ENCODE results near the gene ALK.
"Not testable (repeated sequence)": the region's sequence is repeated elsewhere in the genome, so short reads cannot be mapped to it uniquely, and the experiment has no call there.

Gene ALK

GRCh38 chr2:29261003-29261402 lies 660.4 kb downstream of the ALK start:
- no peak for DNase-seq

- DNase-seq: no peak
Measured at GRCh38 chr2:29260142-29260772, 661.1 kb downstream of the ALK start.

GRCh38 chr2:29259221-29259620 lies 662.2 kb downstream of the ALK start:
- no peak for DNase-seq

GRCh38 chr2:29255004-29255403 lies 666.4 kb downstream of the ALK start:
- peak in 1 of 2 donors; percentile 36 for DNase-seq

- peak in 1 of 2 donors; percentile 50 for DNase-seq
Measured at GRCh38 chr2:29253495-29254275, 667.7 kb downstream of the ALK start.

- no peak for DNase-seq
Measured at GRCh38 chr2:29253026-29253425, 668.4 kb downstream of the ALK start.

- no peak for DNase-seq
Measured at GRCh38 chr2:29251406-29251805, 670.0 kb downstream of the ALK start.

- no peak for DNase-seq
Measured at GRCh38 chr2:29250977-29251376, 670.4 kb downstream of the ALK start.

GRCh38 chr2:29249666-29250253 lies 671.6 kb downstream of the ALK start:
- DNase-seq: no peak

- DNase-seq: no peak
Measured at GRCh38 chr2:29247336-29247914, 674.0 kb downstream of the ALK start.

- DNase-seq: no peak
Measured at GRCh38 chr2:29246383-29247300, 674.7 kb downstream of the ALK start.

GRCh38 chr2:29245742-29246382 lies 675.5 kb downstream of the ALK start:
- no peak for DNase-seq

- DNase-seq: not testable (repeated sequence)
Measured at GRCh38 chr2:29245035-29245741, 676.2 kb downstream of the ALK start.

- no peak for DNase-seq
Measured at GRCh38 chr2:29242621-29243375, 678.6 kb downstream of the ALK start.

GRCh38 chr2:29241955-29242565 lies 679.3 kb downstream of the ALK start:
- no peak for DNase-seq

- DNase-seq: no peak
Measured at GRCh38 chr2:29241341-29241740, 680.0 kb downstream of the ALK start.

GRCh38 chr2:29240601-29241000 lies 680.8 kb downstream of the ALK start:
- no peak for DNase-seq

GRCh38 chr2:29239209-29239960 lies 682.0 kb downstream of the ALK start:
- DNase-seq: no peak

- DNase-seq: peak; percentile 11 to 31
Measured at GRCh38 chr2:29238497-29238896, 682.9 kb downstream of the ALK start.

Measured in inflammatory macrophage treated with lipopolysaccharide for 1 hour (primary cell).